Astrocyte of the hippocampus (primary cell): ENCODE data around the gene PHLDB1.
"Not testable (repeated sequence)": the region's sequence is repeated elsewhere in the genome, so short reads cannot be mapped to it uniquely, and the experiment has no call there.

Experiments
- DNase-seq: peaks from one replicate; pipeline ENCODE4 v3.0.0; 2011; ENCODE audit warnings: low read depth, low spot score

PHLDB1 gene

GRCh38 chr11:118605116-118605867 is 2.1 kb upstream of the PHLDB1 start:
- DNase-seq: no peak

GRCh38 chr11:118606157-118606843 is 1.1 kb upstream of the PHLDB1 start:
- DNase-seq: no peak

- no peak for DNase-seq
Measured at GRCh38 chr11:118606844-118607228, 579 bp upstream of the PHLDB1 start.

- peak; percentile 92 for DNase-seq
Measured at GRCh38 chr11:118608360-118609227, 1.2 kb downstream of the PHLDB1 start.

GRCh38 chr11:118609380-118610224 is 2.2 kb downstream of the PHLDB1 start:
- peak; percentile 68 for DNase-seq

GRCh38 chr11:118610225-118610772 is 2.9 kb downstream of the PHLDB1 start:
- no peak for DNase-seq

GRCh38 chr11:118610773-118611432 is 3.5 kb downstream of the PHLDB1 start:
- DNase-seq: peak; percentile 87

GRCh38 chr11:118611433-118611795 is 4.0 kb downstream of the PHLDB1 start:
- DNase-seq: not testable (repeated sequence)

GRCh38 chr11:118612378-118612777 is 5.0 kb downstream of the PHLDB1 start:
- DNase-seq: peak; percentile 59

- no peak for DNase-seq
Measured at GRCh38 chr11:118614511-118614910, 7.1 kb downstream of the PHLDB1 start.

GRCh38 chr11:118615282-118615975 is 8.0 kb downstream of the PHLDB1 start:
- DNase-seq: peak; percentile 87

GRCh38 chr11:118615976-118616371 is 8.6 kb downstream of the PHLDB1 start:
- no peak for DNase-seq

GRCh38 chr11:118618115-118618990 is 10.9 kb downstream of the PHLDB1 start:
- DNase-seq: peak; percentile 91

GRCh38 chr11:118618991-118619375 is 11.6 kb downstream of the PHLDB1 start:
- peak; percentile 97 for DNase-seq

- peak; percentile 95 for DNase-seq
Measured at GRCh38 chr11:118619444-118620197, 12.2 kb downstream of the PHLDB1 start.

GRCh38 chr11:118620529-118621070 is 13.2 kb downstream of the PHLDB1 start:
- DNase-seq: no peak

GRCh38 chr11:118621071-118621783 is 13.8 kb downstream of the PHLDB1 start:
- DNase-seq: peak; percentile 96
